Measurements from ENCODE around the gene MAST4.

Gene MAST4

DNA sequence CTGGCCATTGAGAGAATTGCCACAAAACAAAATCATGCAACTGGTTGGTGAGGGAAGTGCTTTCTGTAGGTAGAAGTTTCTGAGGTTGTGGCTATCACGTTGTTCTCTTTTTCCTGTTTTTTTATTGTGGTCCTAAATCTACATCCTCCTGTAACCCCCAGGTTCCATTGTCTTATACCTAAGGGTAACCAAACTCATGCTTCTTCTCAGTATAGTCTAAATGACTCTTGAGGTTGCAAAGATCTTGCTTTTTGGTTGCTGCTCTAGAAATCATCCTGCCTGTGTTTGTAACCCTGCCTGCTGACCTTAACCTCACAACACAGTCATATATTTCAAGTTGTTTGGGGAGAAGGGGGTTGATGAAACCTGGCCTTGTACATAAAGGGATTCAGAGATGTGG lies 327.3 kb downstream of the MAST4 start:
- no peak for DNase-seq

DNA sequence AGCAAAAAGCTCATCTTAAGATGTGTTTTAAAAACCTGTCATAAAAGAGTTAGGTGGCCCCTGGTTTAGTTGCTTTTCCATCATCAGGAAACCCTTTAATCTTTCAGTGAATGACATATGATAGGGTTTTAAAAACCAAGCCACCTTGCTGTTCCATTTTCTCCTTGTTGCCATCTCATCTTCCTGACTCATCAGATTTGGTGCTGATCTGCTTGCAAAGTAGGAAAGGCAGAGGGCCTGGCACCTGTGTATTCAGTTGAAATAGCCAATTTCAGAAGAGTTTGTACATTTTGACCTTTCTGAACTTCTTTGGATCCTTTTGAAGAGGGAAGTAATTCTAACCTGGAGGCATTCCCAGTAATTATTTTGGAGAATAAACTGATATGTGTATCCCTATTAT lies 327.7 kb downstream of the MAST4 start:
- no peak for DNase-seq

DNA sequence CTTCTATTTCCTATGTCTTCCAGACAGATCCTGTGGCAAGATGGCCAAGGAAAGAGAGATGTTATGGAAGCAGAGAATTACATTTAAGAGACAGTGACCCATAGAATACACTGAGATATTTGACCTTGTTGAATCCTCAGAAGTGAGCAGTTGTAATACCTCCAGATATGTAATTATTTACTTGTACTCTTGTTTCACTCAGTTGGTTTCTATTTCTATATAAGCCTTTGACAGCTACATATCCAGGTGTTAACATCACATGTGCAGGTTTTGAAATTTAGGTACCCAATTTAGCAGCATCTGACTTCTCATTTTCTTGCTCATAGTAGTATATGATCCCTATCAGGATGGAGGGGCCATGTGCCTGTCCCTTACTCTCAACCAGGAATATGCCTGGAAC lies 330.9 kb downstream of the MAST4 start:
- DNase-seq = no peak

DNA sequence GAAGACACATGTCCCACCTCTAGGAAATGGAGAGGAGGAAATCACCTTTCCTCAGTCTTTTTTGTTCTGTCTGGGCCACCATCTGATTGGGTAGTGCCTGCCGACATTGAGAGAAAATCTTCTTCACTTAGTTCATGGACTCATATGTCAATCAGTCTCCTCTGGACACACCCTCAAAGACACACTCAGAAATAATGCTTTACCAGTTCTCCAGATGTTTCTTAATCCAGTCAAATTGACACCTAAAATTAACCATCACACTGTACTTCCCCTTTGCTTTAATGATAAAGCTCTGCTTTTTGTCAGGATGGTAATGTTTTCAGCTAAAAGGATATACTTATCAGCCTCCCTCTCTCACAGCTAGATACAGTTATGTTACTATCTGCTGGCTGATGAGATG lies 333.1 kb downstream of the MAST4 start:
- no peak for DNase-seq

DNA sequence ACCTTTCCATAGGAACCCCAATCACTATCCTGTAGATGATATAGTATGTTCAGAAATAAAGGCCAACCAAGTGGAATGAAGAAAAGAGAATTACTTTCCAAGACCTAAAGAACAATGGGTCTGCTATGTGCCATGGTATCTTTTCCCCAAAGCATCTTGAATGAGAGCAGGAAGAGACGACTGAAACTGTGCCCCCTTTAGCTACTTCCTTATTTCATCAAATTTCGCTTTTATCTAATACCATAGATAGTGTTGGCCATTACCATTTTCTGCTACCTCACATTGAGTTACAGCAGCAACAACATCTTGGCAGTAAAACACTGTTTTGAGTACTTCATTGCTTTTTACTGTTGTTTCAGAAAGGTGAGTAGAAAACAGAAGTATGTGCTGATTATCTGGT lies 333.8 kb downstream of the MAST4 start:
- DNase-seq = no peak

DNA sequence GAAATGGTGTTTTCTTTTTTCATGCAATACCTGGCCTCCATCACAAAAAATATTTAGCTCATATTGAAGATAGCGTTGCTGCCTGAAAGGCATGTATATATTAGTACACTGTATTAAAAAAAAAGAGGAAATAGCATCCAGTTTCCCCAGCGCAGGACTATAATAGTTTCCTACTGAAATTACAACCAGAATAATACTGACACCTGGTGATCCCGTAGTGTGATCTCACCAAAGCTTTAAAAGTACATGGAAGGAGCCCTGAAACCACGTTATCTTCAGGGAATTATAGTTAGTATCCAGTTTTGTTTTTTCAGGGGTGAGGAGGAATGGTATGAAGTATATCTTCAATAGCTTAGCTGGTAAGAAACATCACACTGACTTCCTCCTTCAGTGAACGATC lies 335.5 kb downstream of the MAST4 start:
- no peak for DNase-seq

DNA sequence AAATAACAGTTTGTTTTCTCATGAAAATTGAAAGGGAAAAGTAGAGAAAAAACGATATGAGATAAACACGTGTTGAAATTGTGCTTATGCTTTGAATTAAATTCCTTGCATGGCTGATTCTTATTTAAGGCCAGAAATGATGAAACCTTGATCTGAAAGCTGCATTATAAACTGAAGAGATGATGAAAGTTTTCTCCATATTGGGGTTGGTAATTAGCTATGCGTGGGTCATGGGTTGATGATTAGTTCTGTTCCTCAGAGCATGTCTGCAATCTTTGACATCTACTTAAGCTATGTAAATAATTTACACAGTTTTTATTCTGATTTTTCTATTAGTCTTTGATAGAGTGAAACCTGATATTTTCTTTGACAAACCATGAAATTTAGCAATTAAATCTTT lies 336.3 kb downstream of the MAST4 start:
- no peak for DNase-seq

DNA sequence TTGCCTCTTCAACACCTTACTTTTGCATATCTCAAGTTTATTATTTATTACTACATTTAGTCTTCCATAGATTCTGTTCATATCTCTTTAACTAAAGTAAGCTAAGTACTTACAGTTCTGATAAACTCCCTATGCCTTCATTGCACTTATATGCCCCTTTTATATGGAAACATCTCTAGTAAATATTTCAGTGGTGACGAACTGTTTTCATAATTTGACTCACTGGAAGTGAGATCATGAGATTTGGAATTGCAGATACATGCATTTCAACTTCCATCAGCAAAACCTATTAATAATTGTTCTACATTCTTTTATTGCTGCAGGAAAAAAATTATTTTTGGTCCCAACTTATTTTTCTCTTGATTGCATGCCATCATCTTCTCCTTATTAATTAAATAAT lies 336.9 kb downstream of the MAST4 start:
- no peak for DNase-seq

DNA sequence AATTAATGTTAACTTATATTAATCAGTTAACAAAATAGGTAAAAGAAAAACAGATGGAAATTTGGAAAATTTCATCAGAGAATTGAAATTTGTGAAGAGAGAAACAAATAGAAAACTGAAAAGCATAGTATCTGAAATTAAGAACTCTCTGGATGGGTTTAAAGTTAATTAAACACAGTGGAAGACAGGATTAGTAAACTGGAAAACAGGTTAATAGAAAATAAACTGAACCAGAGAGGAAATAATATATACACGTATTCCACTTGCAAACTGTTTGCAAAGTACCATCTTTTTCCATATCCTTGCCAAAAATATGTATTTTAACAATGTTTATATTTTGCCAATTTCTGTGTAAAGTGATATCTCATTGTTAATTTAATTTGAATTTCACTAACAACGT lies 342.9 kb downstream of the MAST4 start:
- no peak for DNase-seq

DNA sequence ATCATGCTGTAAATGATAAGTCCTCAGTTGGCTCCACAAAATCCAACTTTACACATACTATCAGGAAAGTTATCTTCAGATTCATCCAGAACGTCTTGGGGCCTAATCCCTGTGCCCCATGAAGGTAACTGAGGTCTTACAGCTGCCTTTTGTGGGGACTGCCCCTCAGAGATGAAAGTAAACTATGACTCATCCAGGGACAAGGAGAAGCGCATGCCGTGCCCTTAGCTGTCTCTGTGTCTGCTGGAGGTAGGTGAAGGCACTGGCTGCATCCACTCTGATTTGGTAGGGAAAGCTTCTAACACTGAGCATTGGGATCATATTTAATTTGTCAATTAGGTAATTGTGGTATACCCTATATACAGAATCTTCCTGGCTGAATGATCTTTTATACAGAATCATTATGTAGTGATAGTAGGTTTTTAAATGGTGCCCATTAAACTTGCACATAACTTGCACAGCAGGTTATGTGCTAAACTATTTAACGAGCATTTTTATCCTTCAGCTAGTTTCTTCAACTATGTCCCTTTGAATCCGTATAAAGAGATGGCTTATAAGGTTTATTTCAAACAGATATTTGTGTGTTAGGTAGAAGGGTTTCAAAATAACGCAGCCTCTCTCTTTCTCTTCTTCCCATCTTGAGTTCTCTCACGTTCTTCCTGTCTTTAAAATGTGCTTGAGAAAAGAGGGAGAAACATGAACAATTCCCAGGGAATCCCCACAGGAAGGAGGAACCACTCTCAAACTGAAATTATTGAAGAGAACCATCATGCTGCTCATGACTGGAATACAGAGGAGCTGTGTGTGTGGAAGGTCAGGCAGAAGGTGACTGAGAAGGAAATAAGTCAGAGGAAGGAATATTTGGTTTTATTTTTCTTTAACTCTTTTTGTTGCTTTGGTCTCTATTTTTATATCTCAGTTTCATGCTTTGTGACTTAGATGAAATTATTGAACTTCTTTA lies 349.5 kb downstream of the MAST4 start:
- no peak for DNase-seq

DNA sequence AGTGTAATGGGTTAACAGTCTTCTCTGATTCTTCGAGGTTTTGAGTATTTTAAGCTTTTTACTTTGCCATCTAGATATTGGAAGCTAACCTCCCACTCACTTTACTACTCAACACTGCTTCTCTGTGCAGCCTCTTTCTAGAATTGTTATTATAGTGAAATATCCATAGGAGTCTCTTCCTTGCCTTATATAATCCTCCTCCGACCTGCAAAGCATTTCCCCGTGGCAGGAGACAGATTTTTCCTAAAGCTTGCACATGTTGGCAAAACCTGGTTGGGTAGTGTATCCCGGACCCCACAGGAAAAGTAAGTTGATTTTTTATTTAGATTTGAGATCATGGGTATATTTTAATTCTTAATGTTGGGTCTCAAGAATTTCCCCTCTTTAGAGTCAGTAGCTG lies 351.3 kb downstream of the MAST4 start:
- DNase-seq = no peak

DNA sequence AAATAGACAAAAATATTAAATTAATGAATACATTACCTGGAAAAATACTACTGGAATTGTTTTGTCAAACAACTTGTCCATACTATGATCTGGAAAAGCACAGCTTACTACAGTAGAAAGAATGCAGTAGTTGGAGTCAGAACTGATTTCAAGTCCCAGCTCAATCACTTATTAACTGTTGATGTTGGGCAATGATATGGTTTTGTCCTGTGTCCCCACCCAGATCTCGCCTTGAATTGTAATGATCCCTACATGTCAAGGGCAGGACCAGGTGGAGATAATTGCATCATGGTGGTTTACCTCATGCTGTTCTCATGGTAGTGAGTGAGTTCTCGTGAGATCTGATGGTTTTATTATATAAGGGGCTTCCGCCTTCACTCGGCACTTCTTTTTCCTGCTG lies 352.9 kb downstream of the MAST4 start:
- DNase-seq = no peak

DNA sequence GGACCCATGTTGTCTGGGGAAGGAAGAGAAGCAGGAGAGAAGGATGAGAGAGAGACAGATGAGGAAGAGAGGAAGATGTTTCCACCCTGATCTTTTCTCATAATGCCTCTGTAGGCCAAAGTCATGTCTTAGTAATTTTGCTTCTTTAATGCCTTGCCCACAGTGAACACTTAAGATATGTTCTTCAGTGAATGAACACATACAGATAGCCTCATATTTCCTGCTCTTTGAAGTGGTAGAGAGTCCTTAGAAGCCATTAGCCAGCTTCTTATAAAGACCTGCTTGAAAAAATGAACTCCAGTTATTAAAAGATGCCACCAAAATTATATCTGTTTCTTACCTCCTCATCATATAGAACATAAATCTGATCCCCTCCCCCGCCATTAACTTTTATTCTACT lies 356.0 kb downstream of the MAST4 start:
- no peak for DNase-seq

DNA sequence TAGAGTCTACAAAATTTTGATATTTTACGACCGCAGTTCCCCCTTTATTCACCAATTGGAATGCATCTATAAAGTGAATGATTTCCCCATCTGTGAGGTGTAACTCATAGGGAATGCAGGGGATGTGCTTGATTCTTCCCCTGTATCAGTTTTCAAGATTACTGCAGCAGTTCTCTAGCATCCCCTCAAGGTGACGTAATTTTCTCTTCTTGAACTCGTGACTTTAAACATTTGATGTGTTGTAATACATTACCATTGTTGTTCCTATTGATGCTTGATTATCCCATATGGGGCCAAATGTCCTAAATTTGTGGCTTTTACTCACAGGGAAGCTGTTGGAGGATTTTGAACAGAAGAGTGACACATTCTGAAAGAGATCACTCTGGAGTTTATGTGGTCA lies 360.2 kb downstream of the MAST4 start:
- DNase-seq = no peak

DNA sequence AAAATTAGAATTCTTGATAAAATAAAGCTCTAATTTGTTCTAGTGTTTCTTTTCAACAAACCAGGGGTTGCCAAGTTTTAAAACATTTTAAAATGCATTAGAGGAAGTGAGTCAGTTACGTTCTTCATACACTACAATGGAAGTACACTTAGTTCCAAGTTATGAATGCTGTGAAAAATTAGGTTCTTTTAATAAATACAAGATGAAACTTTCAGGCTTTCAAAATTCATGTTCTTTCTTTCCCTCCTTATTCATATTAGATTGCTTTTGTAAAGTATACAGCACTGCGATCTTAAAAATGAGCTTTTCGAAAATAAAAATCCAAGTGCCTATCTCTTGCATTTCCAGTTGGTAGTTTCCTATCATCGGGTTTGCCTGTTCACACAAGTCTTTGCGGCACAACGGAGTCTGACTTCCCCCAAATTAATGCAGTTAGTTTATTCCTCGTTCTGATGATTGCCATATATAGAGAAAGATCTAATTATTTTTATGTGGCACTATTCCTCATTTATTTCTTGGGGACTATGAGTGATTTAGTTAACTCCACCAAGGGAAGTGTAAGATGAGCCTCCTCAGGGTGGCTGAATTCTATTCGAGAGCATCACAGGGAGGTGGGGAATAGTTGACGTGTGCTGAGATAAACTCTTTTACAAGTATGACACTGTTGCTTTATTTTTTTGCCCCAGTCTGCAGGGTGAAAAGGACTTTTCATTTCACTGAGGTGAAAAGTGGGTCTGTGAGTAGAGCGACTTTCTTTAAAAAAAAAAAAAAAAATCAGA lies 362.2 kb downstream of the MAST4 start:
- no peak for DNase-seq

DNA sequence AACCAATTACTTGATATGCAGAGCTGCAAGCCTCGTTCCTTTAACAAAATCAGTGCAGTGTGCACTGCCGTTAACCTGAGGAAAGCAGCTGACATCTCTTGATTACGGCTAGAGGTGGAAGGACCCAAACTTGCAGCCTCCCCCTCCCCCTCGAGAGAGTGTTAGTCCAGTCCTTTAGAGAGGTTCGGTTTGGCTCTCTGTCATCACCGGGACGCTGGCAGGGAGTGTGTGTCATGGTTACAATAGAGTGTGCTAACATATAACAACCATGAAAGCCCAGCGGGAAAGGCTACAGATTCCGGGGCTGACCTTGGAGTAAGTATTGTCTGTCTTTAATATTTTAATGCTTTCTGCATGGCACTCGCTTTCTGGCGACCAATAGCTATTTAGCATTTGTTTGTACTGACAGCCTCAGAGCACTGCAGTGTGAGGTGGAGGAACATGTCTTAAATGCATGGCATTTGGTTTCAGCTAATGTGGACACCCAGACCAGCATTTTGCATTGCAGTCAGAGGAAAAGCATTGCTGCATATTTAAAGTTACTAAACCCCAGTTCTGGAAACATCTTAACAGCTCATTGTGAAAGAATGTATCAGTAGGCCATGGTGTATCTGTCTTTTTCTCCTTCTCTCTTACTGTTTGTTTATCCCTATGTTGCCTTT lies 362.9 kb downstream of the MAST4 start:
- peak; percentile 12 for DNase-seq

DNA sequence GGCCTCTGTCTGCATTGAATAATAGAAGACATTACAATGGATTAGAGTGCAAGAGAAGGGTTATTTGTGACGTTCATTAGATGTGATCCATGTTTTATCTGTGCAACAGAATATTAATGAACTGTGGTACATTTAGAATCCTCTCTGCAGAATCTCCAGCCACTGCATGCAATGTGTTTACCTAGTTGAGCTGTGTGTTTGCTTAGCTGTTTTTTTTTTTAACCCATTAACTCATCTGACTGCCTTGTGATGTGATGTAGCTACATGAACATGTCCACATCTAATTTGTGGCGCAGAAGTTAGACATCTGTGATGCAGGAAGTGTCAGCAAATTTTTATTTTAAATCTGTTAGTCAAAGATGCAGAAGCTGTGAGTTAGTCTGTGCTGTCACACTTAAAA lies 363.5 kb downstream of the MAST4 start:
- peak; percentile 38 for DNase-seq

DNA sequence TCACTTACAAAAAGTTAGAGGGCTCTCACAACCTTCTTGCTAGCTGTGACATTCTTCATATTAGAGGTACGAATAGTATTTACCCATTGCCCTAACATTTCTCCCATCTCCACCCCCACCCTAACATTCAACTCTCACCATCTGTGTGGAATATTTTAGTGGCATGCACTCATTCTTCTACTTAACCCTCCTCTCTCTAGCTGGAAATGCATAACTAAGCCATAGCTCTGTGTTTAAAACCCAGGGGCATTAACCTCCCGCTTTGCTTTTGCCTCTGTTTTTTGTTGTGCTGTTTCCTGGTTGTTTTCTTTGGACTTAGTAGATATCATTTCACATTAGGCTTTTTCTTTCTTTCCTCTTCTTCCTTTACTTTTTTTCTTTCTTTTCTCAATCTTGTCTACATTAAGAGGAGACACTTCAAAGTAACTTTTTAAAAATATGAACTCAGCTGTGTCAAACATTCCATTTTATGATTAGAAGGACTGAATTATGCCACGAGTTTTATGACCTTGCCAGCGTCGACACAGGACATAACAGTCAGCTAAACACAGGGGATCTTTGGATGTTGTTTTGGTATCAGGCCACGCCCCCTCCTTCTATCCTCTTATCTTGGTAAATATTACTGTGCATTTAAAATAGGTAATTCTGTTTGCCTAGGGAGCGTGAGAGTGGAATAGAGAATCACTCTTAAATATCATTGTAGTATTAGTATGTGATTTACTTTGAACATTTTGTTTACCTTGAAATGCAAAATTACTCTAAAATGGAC lies 364.4 kb downstream of the MAST4 start:
- DNase-seq = peak; percentile 21

DNA sequence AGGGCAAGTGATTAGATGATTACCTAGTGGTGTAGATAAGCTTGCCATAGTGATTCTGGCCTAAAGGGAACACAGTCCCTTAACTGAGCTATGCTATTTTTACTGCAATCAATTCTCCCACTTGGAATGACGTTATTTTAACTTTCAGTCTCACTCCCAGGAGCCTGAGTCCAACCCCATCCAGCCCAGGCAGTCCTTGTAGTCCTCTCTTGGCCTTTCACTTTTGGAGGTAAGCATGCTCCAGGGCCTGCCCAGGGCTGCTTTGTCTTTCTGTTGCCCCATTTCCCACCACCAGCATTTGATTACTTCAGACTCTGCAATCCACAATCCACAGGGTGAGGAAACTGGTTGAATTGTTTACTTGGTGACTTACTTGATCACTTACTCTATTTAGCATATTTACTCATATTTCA lies 367.4 kb downstream of the MAST4 start:
- no peak for DNase-seq

DNA sequence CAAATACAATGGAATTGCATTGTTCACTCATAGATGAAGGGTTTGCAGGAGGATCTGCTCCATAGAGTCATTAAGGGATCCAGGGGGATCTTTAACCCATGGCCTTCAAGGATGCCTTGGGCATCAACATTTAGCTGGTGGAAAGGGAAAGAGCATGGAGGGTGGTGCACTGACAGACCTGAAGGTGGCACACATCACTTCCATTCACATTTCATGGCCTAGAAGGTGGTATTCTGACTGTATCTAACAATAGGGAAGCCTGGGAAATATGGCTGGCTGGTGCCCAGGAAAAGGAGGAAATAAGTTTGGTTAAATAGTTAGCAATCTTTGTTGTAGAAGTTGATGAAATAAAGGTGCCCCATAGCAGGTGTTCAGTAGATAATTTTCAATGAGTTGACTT lies 370.2 kb downstream of the MAST4 start:
- no peak for DNase-seq

DNA sequence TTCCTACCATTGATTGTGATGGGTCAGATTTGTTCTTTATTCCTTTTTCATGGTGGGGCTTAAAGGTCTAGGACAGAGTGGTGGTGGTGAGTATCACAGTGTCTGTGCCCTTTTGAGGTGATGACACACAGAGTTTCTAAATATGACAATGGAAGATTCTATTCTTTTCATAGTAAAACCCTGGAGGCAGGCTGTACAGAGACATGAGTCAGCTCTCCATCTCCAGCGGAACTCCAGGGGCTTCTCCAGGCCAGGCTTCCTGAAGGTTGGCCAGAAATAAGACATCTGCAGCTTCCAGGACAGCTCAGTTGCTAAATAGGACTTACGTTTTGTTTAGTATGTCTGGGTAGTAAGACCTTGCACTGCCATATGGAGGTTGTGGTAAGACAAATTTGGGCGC lies 370.9 kb downstream of the MAST4 start:
- no peak for DNase-seq

DNA sequence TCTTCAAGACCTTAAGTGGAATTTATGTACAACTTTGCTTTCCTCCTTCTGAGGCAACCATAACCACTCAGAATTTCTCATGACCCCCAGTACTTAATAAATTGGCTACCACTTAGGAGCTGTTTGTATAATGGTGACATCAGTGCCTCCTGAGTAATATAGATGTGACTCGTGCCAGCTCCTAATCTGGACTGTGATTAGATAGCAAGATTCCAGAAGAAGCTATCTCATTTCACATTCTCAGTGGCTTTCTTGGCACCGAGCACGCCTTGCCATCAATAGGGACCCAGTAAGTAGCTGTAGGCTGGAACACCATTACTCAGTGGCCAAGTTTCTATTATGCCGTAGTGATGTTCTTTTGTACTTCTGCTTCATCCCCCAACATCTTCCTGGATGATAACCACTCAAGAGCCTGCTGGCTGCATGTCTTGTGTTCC lies 371.7 kb downstream of the MAST4 start:
- no peak for DNase-seq

DNA sequence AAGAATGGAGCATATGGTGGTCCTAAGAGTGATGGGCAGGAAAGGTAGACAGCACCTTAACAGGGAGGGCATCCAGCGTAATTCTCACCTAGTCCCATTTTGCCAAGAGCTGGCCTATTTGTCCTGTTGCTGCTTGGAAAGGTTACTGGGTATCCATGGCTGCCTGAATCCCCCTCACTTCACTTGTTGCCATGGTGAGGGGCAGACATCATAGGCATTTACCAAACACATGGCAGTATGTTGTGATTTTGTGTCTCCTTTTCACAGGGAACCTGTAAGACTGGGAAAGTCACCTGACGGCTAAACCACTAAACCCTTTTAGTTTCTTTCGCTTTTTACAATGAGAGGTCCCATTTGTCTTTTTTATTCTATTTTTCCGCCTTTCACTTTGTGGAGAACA lies 373.3 kb downstream of the MAST4 start:
- no peak for DNase-seq

All from NCI-H774 (cell line).